CD4-positive, alpha-beta T cell treated with Interleukin-6 at 100 ng/mL for 8 hours (primary cell): Measurements from ENCODE around the gene TANGO2.

Source experiments
- DNase-seq: peaks from one replicate; pipeline ENCODE4 v3.0.0-alpha.2; 2020; ENCODE audit warnings: mixed read lengths, low spot score

The TANGO2 gene

GRCh38 chr22:20013382-20013871 lies 7.5 kb upstream of the TANGO2 start:
- DNase-seq = peak; percentile 13

DNA sequence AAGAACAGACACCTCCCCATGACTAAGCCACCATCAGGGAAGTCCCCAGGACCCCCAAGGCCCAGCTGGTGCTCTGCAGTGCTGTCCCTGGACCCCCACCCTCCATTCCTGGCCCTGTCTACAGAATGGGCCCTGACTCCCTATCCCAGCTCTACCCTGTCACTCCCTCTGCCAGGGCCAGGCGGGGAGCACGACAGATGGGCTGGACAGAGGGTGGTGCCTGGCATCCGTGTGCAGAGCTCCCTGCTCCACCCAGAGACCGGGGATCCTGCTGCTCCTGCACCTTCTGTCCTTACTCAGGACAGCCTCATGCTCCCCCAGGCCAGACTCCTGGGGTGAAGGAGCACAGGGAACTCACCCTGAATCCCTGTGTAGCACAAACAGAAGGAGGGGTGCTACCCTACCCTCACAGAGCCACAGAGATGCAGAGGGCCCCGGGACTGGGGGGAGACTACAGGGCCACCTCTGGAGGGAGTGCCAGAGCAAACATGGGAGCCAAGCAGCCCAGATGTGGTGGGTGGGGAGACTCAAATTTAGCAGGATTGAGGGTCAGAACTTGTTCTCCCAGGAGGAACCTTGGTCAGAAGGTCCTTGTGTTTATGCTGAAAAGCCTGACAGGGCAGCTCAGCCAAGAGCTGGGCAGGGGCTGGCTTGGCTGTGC lies 6.3 kb upstream of the TANGO2 start:
- no peak for DNase-seq

DNA sequence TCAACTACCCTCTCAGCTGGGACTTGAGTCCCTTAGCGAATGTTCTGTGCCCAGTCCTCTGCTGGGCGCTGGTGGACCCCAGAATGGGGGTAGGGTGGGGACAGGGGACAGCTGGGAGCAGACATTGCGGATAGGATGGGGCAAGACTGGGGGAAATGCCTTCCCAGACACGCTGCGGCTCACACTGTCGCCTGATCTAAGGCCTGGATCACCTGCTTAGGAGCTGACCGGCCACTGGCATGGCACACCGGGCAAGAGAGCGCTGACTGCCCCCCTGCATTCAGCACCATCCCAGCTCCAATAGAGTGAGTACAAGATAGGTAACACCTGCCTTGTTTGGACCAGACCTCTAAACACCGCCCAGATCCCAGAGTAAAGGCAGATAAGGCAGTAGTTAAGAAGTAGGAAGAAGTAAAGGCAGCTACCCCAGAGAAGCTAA lies 5.7 kb upstream of the TANGO2 start:
- no peak for DNase-seq

GRCh38 chr22:20015971-20016733 lies 4.8 kb upstream of the TANGO2 start:
- no peak for DNase-seq

GRCh38 chr22:20016734-20017621 lies 3.9 kb upstream of the TANGO2 start, which contains the start of gene ARVCF:
TSS of gene ARVCF (minus strand) at chr22:20016823. CDS start at chr22:19990794, 26,029 bp downstream.
- peak; percentile 87 for DNase-seq

GRCh38 chr22:20017622-20017958 lies 3.3 kb upstream of the TANGO2 start:
- DNase-seq = no peak

DNA sequence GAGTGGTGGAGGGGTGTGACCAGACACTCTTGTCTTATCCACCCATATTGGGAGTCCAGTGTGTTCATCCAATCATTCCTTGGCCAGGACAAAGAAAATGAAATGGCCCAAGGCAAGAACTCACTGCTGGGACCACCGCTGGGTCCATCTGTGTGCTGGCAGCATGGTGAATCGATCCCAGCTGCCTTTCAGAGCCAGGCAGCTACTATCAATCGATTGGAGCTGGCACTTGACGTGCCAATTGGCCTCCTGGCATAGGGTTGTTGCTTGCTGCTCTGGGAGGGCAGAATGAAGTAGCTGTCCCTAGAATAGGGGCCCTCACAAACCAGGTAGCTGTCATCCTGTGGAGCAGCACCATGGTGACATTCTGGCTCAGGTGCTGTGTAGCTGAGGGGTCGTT lies 2.9 kb upstream of the TANGO2 start:
- DNase-seq = no peak

DNA sequence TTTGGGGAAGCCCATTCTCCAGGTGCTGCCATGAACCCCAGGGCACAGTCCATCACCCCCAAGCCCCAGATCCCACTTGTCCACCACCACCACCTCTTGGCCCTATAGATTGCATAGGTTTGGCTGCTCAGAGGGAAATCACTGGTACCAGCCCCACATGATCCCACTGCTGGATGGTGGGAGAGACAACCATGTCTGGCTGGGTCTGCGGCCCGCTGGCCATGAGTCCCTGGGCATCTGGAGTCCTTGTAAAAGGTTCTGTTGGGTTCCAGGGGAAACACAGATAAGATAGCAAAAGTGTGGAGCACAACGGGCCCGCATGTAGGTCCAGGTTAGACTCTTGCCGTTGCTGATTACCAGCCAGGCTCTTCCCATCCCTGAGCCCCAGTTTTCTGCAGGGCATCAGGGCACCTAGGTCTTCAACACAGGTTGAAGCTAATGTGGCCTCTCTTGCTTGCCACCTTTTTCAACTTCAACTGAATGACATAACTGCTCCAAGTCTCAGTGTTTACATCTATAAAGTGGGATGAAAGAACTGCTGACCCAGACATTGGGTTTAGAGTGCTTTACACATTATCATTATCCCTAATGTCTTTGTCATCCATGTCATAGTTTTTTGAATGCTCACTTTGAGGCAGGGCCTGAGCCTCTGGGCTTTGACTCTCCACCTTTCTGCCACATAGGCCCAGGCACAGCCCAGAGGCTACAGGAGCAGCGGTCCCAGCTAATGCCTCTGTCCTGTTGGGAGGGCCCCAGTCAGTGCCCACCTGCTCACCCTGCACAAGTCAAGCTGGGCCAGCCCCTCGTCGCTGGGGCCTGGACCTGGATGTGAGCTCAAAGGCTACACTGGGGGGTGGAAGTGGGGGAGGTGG lies 1.0 kb upstream of the TANGO2 start:
- no peak for DNase-seq

GRCh38 chr22:20021196-20022181 lies 579 bp downstream of the TANGO2 start:
- no peak for DNase-seq

GRCh38 chr22:20022231-20022977 lies 1.5 kb downstream of the TANGO2 start:
- DNase-seq = no peak

DNA sequence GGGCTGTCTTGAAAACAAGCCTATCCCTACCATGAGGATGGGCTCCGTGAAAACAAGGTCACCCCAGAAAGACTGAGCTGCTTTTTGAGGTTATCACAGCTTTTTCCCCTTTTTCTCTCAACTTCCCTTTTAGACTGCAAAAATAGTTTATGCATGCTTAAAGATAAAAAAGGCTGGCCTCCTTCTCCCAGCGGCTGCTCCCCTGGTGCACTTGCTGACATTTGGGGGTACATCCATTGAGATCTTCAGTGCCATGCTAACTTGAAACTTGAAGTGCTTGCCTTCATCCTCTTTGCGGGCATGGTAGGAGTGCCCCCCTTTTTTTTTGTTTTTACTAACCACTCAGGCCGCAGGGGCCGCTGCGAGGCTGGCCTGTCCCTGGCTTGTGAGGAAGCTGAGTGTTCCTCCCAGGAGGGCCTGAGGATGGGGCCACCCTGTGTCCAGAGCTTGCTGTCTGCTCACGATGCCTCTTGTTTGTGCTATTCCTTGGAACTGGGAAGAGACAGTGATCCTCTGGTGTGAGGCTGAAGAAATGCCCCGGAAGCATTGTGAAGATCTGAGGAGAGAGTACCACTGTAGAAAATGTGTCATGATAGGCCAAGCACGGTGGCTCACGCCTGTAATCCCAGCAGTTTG lies 2.2 kb downstream of the TANGO2 start:
- DNase-seq = no peak

GRCh38 chr22:20024225-20024624 lies 3.3 kb downstream of the TANGO2 start:
- no peak for DNase-seq

GRCh38 chr22:20024650-20025397 lies 3.9 kb downstream of the TANGO2 start:
- no peak for DNase-seq

DNA sequence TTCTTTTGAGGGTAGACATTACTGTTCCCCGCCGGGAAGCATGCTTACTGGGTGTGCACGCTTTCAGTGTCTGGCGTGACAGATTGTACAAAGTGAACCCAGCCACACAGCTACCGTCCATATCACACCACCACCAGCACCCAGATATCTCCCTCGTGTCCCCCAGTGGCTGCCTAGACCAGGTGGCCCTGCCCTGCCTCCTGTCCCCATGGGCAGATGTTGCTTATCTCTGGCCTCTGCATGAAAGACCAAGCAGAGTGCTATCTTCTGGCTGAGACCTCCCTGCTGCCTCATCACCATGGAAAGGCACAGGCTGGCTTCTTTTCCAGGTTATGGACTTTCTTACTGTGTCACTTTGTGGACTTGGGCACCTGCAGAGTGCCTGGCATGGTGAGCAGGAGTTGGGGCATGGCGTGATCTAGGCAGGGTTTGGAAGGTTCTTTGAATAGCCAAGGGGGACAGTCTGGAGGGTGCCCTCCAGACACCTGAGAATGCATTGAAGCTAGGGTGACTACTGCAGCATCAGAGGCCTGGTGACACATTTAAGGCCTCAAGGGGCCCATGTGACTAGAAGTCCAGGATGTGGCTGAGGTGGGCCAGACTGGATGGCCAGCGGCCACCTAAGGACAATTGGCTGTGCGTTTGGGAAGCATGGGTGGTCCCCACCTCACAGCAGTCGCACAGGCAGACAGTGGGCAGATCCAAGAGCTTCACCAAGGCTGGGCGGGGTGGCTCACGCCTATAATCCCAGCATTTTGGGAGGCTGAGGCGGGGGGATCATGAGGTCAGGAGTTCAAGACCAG lies 4.7 kb downstream of the TANGO2 start:
- no peak for DNase-seq

DNA sequence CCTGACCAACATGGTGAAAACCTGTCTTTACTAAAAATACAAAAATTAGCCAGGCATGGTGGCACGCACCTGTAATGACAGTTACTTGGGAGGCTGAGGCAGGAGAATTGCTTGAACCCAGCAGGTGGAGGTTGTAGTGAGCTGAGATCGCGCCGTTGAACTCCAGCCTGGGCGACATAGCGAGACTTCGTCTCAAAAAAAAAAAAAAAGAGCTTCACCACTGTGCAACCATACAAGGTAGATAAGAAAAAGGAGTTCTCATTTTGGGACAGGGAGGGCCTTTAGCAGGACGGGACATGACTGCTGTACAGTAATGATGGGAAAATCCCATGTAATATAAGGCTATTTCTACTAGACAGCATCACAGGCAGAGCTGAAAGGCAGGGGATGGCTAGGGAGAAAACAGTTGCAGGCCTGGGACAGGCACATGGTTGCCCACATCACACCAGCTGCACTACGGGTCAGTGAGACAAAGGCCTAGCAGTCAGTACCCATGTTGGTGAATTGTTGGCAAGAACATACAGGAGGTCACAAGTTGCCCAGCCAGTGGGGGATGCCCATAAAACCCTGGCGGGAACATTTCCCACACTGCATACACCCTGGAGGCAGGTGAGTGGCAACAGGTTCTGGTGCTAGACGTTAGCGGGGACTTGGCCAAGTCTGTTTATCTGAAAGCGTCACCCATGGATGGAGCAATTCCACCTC lies 5.4 kb downstream of the TANGO2 start:
- no peak for DNase-seq

DNA sequence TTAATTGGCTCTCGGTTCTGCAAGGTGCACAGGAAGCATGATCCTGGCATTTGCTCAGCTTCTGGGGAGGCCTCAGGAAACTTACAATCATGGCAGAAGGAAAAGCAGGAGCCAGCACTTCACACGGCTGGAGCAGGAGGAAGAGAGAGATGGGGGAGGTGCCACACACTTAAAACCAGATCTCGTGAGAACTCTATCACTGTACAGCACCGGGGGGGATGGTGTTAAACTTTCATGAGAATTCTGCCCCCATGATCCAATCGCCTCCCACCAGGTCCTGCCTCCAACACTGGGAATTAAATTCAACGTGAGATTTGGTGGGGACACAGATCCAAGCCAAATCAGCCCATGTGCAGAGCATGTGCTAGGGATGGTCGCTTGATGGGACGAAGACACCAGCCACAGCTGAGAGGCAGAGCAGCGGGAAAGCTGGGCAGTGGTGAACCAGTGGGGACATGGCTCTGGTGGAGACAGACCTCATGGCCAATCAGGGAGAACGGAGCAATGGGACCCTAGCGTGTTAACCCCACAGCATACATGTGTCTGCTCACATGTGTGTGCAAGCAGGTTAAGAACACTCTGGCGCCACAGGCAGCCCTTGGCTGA lies 6.2 kb downstream of the TANGO2 start:
- no peak for DNase-seq
